Common myeloid progenitor, CD34-positive (primary cell): Measurements from ENCODE around the gene BCOR.
A peak's percentile ranks its signal among the peaks of the same experiment; 100 is the strongest.

ENCODE experiments used
- CTCF ChIA-PET: fragments of 350-600 bp; sonication (Branson Sonifier 250); formaldehyde crosslinking; loops from one replicate; lab custom pipeline; 2021; ENCODE audit warnings: antibody characterized with exemption; lab: Charles Lee
- POLR2A ChIA-PET: fragments of 350-600 bp; sonication (Branson Sonifier 250); formaldehyde crosslinking; loops from one replicate; lab custom pipeline; 2021; ENCODE audit warnings: antibody characterized with exemption; lab: Charles Lee
- DNase-seq, 3 donors: peaks; one replicate each; pipeline versions ENCODE4 v3.0.0 to v3.0.0-alpha.2; 2013
- H3K27ac ChIP-seq, 2 experiments: 1 replicate in 1 of 2; 2 replicates in 1 of 2; pipeline ENCODE4 v1.7.0; 2013; ENCODE audit warnings: inconsistent platforms in 2 of 2, low read length in 2 of 2, mild to moderate bottlenecking in 2 of 2, low read depth in 1 of 2, moderate library complexity in 1 of 2; ENCODE audit not compliant: severe bottlenecking in 2 of 2, insufficient read depth in 1 of 2, poor library complexity in 1 of 2
- H3K27me3 ChIP-seq, 5 experiments: replicated peaks in 2 of 5; 1 replicate in 3 of 5; 2 replicates in 2 of 5; pipeline versions ENCODE4 v1.6.1 to v1.7.0; 2013; ENCODE audit warnings: low read length in 4 of 5, mild to moderate bottlenecking in 2 of 5, moderate library complexity in 2 of 5, inconsistent platforms in 1 of 5; ENCODE audit not compliant: insufficient read depth in 5 of 5, control insufficient read depth in 4 of 5
- H3K36me3 ChIP-seq, 4 experiments: 1 replicate in 2 of 4; 2 replicates in 2 of 4; pipeline versions ENCODE4 v1.6.1 to v1.7.0; 2013; ENCODE audit warnings: low read length in 3 of 4, control low read depth in 1 of 4, mild to moderate bottlenecking in 1 of 4; ENCODE audit not compliant: control insufficient read depth in 4 of 4, insufficient read depth in 4 of 4
- H3K4me1 ChIP-seq, 4 experiments: 1 replicate in 3 of 4; 2 replicates in 1 of 4; pipeline versions ENCODE4 v1.6.1 to v1.7.1; 2013; ENCODE audit warnings: low read length in 3 of 4, mild to moderate bottlenecking in 3 of 4, control low read depth in 1 of 4, inconsistent platforms in 1 of 4, moderate library complexity in 1 of 4; ENCODE audit not compliant: control insufficient read depth in 4 of 4, insufficient read depth in 4 of 4; ENCODE audit errors: control extremely low read depth in 1 of 4
- H3K4me3 ChIP-seq, 7 experiments: 1 replicate in 4 of 7; 2 replicates in 3 of 7; pipeline versions ENCODE4 v1.5.1 to v1.7.0; 2013; ENCODE audit warnings: mild to moderate bottlenecking in 7 of 7, low read length in 6 of 7, moderate library complexity in 6 of 7, inconsistent platforms in 2 of 7, low read depth in 2 of 7, control low read depth in 1 of 7; ENCODE audit not compliant: insufficient read depth in 4 of 7, control insufficient read depth in 1 of 7; ENCODE audit errors: extremely low read depth in 1 of 7
- H3K9me3 ChIP-seq, 5 experiments: 1 replicate in 4 of 5; 2 replicates in 1 of 5; pipeline versions ENCODE4 v1.6.1 to v1.7.1; 2013; ENCODE audit warnings: low read length in 4 of 5, mild to moderate bottlenecking in 2 of 5, inconsistent platforms in 1 of 5, low read depth in 1 of 5, moderate library complexity in 1 of 5; ENCODE audit not compliant: control insufficient read depth in 4 of 5, insufficient read depth in 2 of 5; ENCODE audit errors: control extremely low read depth in 1 of 5
- WGBS: methylation state at CpG from one replicate; pipeline ENCODE4 v1.1.5; 2013; ENCODE audit not compliant: insufficient coverage; 5-methylcytosine and 5-hydroxymethylcytosine counted together

The BCOR gene

DNA sequence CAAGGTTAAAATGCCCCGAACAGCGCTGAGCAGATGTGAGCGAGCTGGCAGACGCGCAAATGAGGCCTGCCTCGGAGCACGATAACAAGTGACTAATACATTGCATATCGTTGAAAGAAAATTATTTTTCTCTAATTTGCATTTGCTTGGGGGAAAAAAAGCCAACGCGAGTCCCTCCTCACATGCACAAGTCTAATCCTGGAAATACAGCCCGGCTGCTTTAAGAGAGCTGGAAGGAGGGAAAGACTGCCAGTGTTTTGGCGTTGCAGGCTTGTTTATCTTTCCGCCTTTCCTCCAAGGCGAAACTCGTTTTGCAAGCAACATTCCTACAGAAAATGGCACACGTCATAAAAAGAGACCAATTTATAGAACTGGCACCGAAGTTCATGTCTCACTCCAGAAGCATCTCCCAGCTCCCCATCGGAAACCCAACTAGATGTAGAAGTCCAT lies 12.6 kb downstream of the BCOR start:
- WGBS, result 72% methylated on average over 11 of the region's 18 CpGs
- Histone ChIP-seq H3K27me3 (peaks cover 0 to 83% (median 0%) of the 10 kb centered on the region in 5 experiments), H3K9me3 (no peaks in the 10 kb centered on the region), H3K36me3 (peaks cover 0 to 5% (median 0%) of the 10 kb centered on the region in 4 experiments), H3K4me3 (no peak overlapping the region), H3K27ac (no peak overlapping the region), H3K4me1 (peaks cover 0 to 64% (median 42%) of the 10 kb centered on the region in 4 experiments)
- no peak for DNase-seq
- ChIA-PET POLR2A (no interaction called here), CTCF (interaction anchor here (0.8 to 1.4 kb wide), 2 partner anchors 15 to 91 kb away, joined by 3 read pairs; no protein-coding TSS in a partner anchor)

GRCh38 chrX:40084471-40085101 lies 13.2 kb downstream of the BCOR start:
- no peaks in the 10 kb centered on the region for H3K9me3 ChIP-seq
- peaks cover 0 to 5% (median 0%) of the 10 kb centered on the region in 4 experiments for H3K36me3 ChIP-seq
- H3K27me3 ChIP-seq, result peaks cover 0 to 80% (median 0%) of the 10 kb centered on the region in 5 experiments
- peak overlapping the region in 1 of 7 experiments; percentile 66 for H3K4me3 ChIP-seq
- DNase-seq, result peak in 1 of 3 donors; percentile 47
- WGBS, result 59% methylated on average over 5 of the region's 11 CpGs
- POLR2A ChIA-PET, result no interaction called here
- H3K27ac ChIP-seq, result no peak overlapping the region
- peaks cover 0 to 61% (median 37%) of the 10 kb centered on the region in 4 experiments for H3K4me1 ChIP-seq
- CTCF ChIA-PET, result interaction anchor here (0.8 kb wide), 1 partner anchor 15 kb away, joined by 3 read pairs; no protein-coding TSS in a partner anchor

GRCh38 chrX:40083979-40084359 lies 13.8 kb downstream of the BCOR start:
- peak overlapping the region in 5 of 7 experiments; percentile 29 to 66 (median 55) for H3K4me3 ChIP-seq
- peaks cover 0 to 80% (median 0%) of the 10 kb centered on the region in 5 experiments for H3K27me3 ChIP-seq
- H3K27ac ChIP-seq, result no peak overlapping the region
- peaks cover 0 to 55% (median 33%) of the 10 kb centered on the region in 4 experiments for H3K4me1 ChIP-seq
- H3K36me3 ChIP-seq, result peaks cover 0 to 5% (median 0%) of the 10 kb centered on the region in 4 experiments
- WGBS, result 14% methylated on average over 25 of the region's 26 CpGs
- CTCF ChIA-PET, result no interaction called here
- no peaks in the 10 kb centered on the region for H3K9me3 ChIP-seq
- DNase-seq, result no peak
- POLR2A ChIA-PET, result interaction anchor here (0.7 kb wide), 1 partner anchor 65 kb away, joined by 3 read pairs; no protein-coding TSS in a partner anchor

GRCh38 chrX:40083120-40083978 lies 14.4 kb downstream of the BCOR start:
- peaks cover 0 to 5% (median 0%) of the 10 kb centered on the region in 4 experiments for H3K36me3 ChIP-seq
- peak overlapping the region in 6 of 7 experiments; percentile 29 to 66 (median 51) for H3K4me3 ChIP-seq
- no peak overlapping the region for H3K27ac ChIP-seq
- DNase-seq, result peak in 2 of 3 donors; percentile 69
- ChIA-PET POLR2A (interaction anchor here (0.7 kb wide), 1 partner anchor 66 kb away, joined by 3 read pairs; no protein-coding TSS in a partner anchor), CTCF (interaction anchor here (0.8 kb wide), 1 partner anchor 70 kb away, joined by 3 read pairs; no protein-coding TSS in a partner anchor)
- peaks cover 0 to 80% (median 0%) of the 10 kb centered on the region in 5 experiments for H3K27me3 ChIP-seq
- H3K9me3 ChIP-seq, result no peaks in the 10 kb centered on the region
- 5% methylated on average over 43 of the region's 61 CpGs for WGBS
- peaks cover 0 to 48% (median 27%) of the 10 kb centered on the region in 4 experiments for H3K4me1 ChIP-seq

- Histone ChIP-seq H3K27me3 (peaks cover 0 to 80% (median 0%) of the 10 kb centered on the region in 5 experiments), H3K9me3 (no peaks in the 10 kb centered on the region), H3K4me3 (peak overlapping the region in 3 of 7 experiments; percentile 55 to 66 (median 56)), H3K27ac (no peak overlapping the region), H3K36me3 (peaks cover 0 to 5% (median 0%) of the 10 kb centered on the region in 4 experiments), H3K4me1 (peaks cover 0 to 45% (median 26%) of the 10 kb centered on the region in 4 experiments)
- no peak for DNase-seq
- POLR2A ChIA-PET, result interaction anchor here (0.6 to 1.1 kb wide), 2 partner anchors 267 to 352 kb away, joined by 3 read pairs; no protein-coding TSS in a partner anchor
- 36% methylated on average over 12 of the region's 15 CpGs for WGBS
- CTCF ChIA-PET, result interaction anchor here (0.8 kb wide), 1 partner anchor 69 kb away, joined by 3 read pairs; no protein-coding TSS in a partner anchor
These were observed 15.2 kb downstream of the BCOR start for GRCh38 chrX:40082447-40083119.

DNA sequence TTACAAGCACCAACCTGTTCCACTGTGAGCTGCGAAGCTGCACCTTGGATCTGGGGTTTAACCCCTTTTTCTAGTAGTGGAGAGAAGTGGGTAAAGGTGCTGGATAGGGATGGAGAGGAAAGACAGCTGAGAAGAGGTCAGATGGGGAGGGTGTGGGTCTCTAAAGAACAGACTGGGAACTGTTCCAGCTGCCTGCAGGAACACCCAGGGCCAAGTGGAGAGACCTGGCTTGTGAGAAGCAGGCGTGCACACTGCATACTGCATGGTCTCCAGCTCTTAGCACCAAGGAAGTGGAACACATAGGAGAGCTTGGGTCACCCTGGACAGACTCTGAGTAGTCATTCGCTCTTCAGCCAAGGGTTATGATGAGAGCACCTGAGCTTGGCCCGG lies 16.1 kb downstream of the BCOR start:
- no peaks in the 10 kb centered on the region for H3K9me3 ChIP-seq
- 64% methylated on average over 2 of the region's 4 CpGs for WGBS
- no peak overlapping the region for H3K27ac ChIP-seq
- H3K27me3 ChIP-seq, result peaks cover 0 to 78% (median 0%) of the 10 kb centered on the region in 5 experiments
- ChIA-PET CTCF (interaction anchor here (1.0 kb wide), 1 partner anchor 298 kb away, joined by 3 read pairs; no protein-coding TSS in a partner anchor), POLR2A (interaction anchor here (1.1 kb wide), 1 partner anchor 351 kb away, joined by 3 read pairs; no protein-coding TSS in a partner anchor)
- peaks cover 0 to 3% (median 1%) of the 10 kb centered on the region in 4 experiments for H3K36me3 ChIP-seq
- H3K4me1 ChIP-seq, result peaks cover 0 to 45% (median 25%) of the 10 kb centered on the region in 4 experiments
- no peak for DNase-seq
- no peak overlapping the region for H3K4me3 ChIP-seq
